Hematopoietic multipotent progenitor cell treated with erythropoietin and hydrocortisone succinate and interleukin-3 and kit ligand, for 17 days (in vitro differentiated cells): ENCODE results near the gene CDH8.

Source experiments
- DNase-seq: peaks from one replicate; pipeline ENCODE4 v3.0.0-alpha.2; 2015; ENCODE audit warnings: low spot score

CDH8 gene, protein sequence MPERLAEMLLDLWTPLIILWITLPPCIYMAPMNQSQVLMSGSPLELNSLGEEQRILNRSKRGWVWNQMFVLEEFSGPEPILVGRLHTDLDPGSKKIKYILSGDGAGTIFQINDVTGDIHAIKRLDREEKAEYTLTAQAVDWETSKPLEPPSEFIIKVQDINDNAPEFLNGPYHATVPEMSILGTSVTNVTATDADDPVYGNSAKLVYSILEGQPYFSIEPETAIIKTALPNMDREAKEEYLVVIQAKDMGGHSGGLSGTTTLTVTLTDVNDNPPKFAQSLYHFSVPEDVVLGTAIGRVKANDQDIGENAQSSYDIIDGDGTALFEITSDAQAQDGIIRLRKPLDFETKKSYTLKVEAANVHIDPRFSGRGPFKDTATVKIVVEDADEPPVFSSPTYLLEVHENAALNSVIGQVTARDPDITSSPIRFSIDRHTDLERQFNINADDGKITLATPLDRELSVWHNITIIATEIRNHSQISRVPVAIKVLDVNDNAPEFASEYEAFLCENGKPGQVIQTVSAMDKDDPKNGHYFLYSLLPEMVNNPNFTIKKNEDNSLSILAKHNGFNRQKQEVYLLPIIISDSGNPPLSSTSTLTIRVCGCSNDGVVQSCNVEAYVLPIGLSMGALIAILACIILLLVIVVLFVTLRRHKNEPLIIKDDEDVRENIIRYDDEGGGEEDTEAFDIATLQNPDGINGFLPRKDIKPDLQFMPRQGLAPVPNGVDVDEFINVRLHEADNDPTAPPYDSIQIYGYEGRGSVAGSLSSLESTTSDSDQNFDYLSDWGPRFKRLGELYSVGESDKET

DNA sequence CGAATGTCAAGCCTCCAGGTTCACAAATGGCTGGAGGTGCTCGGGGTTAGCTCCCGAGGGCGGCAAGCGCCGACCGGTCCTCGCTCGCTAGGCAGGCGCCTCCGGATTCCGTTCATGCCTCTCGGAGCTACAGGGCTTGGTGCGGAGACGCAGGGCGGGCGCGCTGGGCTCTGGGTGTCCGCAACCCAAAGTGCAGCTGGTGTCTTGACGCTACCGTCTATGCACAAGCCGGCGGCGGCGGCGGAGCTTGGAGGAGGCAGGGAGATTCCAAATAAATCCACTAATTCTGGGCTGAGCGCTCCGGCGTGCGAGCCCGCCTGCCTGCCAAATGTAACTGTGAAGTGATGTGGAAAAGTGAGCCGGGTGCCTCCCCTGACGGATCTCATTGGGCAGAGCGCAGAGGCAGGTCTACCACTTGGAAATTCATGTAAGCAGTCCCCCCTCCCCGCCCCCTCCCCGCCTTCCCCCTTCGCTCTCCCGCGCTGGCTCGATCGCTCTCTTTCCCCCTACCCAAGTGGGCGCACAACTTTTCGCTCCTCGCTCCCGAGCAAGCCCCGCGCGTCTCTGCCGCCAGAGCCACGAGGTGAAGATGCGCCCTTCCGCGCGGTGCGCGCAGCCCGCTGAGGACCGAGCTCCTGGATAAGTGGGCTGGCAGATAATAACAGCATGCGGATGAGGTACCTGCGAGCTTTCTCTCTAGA, at the start of gene CDH8:
Gene CDH8, minus strand, starts transcription at position 338 of the 701 bp plus-strand sequence. CDS start 15,035 bp downstream, outside the sequence.
- DNase-seq, result no peak

DNA sequence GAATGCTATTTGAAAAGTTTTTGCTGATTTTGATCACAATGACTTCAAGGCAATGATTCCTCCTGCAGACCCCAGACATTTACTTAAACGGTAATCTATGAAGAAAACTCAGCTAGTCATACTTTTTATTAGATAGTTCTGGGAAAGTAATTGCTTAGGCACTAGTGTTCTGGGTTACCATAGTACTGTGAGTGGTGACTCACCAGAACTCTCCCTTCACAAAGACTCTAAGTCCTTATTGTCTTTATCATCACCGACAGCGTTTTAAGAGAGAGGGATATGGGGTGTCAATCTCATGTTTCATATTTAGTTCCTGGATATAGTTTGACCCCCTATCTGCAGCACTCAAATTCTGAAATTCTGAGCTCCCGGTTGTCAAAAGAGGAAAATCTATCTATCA, 43.0 kb upstream of the CDH8 start:
- no peak for DNase-seq

DNA sequence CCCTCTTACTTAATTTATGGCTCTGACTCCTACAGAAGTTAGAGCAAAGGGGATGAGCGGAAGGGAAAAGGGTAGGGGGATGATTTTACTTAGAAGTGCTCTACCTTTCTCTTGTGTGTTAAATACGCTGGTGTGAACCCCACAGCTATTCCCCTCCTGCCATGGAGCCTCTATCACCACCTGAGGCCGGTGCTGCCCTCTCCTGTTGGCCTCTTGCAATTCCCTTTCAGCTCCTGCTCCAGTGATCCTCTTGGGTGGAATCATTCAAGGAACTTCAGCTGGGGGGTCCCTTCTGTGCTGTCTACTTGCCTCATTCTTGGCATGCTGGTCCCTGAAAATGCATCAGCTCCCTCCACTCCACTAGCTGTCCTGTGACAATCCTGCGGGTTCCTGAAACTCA, 41.8 kb upstream of the CDH8 start:
- DNase-seq, result no peak

DNA sequence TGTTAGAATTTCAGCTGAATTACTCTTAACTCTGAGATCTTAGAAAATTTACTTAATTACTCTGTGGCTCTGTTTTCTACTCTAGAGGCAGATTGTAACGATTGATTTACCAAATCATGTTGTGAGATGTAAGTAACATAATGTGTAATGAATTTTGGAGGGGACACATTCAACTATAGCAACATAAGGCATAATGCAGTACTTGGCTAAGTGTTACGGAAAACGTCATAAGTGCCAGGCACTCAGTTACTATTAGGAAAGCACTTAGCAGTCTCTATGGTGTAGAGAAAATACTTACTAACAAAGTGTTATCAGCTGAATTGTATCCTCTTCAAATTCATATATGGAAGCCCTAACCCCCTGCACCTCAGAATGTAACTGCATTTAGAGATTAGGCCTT, 40.6 kb upstream of the CDH8 start:
- DNase-seq, result no peak

DNA sequence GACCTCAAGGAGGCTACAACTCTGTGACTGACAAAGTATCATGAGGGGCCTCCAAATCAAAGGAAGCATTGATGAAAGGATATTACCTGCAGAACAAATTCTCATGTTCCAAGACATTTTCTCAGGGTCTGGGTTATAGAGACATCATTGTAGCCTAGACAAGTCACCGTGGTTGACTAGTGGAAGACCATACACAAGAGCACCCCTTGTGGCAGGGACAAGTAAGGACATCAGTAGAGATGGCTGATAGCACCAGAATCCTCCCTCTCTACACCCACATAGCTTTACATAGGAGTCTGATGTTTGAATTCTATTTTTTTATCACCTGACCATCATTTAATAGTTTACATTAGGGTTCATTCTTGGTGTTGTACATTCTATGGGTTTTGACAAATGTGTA, 32.5 kb upstream of the CDH8 start:
- no peak for DNase-seq

DNA sequence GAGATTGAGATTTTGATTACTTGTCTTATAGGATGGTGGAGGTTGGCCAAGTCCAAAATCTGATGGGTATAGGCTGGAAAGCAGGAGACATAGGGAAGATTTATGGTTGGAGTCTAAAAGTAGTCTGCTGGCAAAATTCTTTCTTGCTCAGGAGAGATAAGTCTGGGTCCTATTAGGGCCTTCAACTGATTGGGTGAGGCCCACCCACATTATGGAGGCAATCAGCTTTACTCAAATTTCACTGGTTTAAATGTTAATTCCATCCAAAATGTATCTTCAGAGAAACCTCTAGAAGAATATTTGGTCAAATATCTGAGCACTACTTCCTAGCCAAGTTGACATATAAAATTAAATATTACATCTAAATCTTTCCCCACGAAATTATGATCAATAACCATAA, 31.7 kb upstream of the CDH8 start:
- DNase-seq, result no peak

DNA sequence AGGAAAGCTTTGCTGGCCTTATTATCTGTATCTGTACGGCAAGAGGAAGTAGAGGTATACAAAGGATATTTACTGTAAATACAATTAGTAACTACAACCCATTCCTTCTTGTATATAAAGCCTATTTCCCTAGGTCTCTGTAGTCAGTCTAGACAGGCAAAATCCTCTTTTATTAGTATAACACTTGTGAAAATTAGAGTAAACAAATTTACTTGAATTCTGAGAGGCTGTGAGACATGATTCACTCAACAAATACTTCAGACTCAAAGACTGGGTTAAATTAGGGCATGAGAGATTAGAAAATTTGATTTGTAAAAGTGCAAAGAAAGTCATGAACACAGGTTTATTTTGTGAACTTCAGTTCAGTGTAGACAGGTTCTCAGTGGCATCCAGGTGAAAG, 30.9 kb upstream of the CDH8 start:
- DNase-seq, result no peak

DNA sequence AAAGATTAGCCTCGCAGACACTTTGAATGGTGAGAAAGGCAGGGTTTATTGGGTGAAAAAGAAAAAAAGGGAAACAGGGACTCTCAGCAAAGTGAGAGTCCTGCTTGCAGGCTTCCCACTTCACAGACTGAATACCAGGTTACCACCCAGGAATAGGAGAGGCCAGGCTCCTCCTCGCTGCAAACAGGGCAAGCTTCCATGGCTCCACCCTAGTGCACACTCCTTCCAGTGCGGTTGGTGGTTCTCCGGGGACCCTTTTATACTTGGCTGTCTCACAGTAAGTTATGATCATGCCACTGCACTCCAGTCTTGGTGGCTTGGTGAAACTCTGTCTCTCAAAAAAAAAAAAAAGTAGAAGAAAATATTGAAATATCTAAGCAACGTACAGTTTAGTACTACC, 30.5 kb upstream of the CDH8 start:
- DNase-seq, result no peak

DNA sequence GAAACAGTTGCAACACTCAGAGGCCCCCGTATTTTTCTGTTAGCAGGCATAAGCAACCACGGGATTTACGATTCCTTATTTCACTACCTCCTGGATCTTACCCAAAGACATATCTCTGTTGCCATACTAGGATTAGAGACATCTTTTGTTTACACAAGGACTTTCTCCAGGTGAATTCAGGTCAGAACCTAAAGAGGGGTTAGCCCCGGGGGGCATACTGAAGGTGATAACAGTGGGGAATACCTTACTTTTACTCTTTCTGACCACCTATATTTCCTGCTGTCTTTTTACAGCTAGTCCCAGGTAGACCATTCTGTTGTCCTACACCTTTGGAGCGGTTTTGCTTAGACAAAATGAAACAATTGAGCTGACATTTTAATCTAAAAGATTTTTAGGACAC, 27.9 kb upstream of the CDH8 start:
- DNase-seq, result no peak

DNA sequence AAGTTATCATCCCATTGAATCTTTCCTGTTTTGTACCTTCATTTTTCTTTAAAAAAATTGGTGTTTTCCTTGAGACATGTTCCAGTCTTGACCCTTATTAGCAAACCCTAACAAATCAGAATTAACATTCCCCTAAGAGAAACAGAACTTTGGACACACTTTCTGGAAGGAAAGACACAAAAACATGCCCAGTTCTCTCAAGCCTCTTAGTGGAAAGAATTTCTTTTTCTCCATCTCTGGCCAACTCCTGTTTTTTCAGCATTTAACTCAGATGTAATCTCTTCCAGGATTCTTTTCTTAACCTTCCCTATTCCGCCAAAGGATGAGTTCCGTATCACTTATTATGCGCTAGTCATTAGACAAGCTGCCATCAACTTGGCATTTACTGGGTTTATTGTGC, 23.9 kb upstream of the CDH8 start:
- DNase-seq, result no peak

DNA sequence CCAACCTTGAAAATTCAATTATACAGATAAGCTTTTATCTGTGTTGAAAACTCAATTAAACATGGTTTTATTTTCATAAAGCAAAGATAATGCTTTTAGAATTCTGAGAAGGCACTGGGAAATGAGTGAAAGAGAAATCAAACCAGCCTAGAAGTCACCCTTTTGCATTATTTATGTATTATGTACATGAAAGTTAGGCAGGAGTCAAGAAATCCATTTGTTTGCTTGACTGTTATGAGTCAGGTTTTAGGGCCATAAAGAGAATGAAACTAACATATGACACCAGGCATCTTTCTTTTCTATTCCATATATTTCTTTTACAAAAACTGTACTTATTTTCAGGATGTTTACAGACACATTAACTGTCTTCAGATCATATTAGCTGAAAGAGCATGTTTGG, 23.3 kb upstream of the CDH8 start:
- DNase-seq, result no peak

DNA sequence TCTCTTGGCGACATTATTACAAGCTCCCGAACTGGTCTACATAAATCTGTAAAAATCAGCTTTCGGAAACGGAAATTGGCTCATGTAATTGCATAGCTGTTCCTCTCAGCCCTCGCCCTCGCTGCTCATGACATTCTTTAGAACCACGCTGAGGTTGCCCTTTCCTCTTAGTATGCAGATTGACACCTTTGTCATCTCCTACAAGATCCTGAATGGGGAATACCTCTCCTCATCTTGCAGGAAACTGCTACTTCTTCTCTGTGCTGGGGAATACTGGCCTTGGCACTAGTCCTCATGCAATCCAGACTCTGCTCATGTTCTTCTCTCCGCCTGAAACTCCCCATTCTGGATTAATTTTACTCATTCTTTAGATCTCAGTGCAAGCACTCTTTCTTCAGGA, 22.2 kb upstream of the CDH8 start:
- no peak for DNase-seq

DNA sequence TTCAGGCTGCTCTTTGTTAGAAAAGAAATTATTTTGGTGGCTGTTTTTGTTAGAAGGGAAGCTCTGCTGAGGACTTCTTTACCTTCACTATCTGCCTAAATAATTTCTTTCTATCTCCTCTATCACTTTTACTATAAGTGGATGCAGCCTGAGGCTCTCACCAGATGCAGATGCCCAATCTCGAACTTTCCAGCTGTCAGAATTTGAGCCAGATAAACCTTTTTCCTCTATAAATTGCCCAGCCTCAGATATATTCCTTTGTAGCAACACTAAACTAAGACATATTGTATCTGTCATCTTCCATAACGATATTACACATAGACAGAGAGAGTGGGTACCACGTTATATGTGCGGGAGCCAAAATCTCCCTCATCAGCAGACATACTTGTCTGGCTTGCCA, 15.7 kb upstream of the CDH8 start:
- DNase-seq, result no peak

DNA sequence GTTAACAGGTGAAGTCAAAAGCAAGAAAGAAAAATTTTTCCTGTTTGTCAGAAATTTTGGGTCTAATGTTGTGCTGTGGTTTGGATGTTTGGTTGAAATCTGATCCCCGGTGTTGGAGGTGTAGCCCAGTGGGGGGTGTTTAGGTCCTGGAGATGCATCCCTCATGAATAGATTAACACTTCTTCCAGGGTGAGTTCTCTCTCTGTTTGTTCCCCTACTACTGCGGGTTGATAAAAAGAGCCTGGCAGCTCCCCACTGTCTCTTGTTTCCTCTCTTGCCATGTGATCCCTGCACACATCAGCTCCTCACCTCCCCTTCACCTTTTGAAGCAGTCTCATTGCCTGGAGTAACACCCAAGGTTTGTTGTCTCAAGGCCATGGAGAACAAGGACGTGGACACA, 14.6 kb upstream of the CDH8 start:
- DNase-seq, result no peak

DNA sequence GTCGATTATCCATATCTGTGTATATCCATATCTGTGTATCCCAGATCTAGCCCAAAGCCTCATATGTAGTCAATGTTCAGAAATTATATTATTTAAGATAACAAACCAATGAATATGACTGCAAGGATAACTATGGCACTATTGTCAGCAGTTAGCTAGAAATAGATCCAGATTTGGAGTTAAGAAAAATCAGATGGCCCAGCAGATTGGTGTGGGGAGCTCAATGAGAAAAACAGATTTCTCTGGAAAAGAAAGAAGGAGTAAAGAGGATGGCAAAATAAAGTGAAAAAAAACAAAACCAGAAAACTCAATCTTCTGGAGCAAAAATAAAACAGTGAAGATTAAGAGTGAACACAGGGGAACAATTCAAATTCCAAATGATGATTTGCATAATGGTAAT, 10.6 kb upstream of the CDH8 start:
- DNase-seq, result no peak

DNA sequence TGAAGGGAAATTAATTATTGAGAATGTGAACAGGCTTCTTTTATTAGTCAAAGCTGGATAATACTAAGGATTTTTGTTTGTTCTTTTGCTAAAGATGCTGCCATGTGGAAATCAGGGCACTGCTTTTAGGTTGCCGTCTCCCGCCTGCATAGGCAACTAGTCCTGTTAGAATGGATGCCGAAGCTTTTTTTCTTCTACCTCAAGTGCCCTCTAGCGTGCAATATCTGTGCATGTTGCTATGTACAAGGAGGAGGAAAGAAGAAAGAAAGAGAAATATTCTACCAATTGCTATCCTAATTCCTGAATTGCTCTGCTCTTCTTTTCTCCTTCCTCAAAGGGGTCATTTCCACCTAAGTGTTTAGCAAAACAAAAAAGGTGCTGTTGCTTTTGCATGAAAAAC, 5.2 kb upstream of the CDH8 start:
- DNase-seq, result no peak

DNA sequence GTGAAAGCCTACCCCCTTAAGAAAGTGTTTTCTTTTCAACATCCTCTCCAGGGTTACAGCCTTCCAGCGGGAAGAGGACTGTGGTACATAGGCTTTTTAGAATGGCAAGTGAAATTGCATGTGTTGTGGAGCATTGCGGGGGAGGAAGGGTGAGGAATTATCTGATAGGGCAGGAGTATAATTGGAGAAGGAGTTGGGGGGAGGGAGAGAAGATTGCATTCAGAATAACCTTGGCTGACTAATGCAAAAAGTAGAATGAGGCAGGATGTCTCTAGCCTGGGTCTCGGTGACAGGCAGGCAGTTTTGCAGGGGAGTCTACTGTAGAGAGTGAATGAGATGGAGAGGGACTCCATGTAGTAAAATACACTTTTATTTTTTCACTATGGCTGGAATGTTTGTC, 2.4 kb upstream of the CDH8 start:
- DNase-seq, result no peak

DNA sequence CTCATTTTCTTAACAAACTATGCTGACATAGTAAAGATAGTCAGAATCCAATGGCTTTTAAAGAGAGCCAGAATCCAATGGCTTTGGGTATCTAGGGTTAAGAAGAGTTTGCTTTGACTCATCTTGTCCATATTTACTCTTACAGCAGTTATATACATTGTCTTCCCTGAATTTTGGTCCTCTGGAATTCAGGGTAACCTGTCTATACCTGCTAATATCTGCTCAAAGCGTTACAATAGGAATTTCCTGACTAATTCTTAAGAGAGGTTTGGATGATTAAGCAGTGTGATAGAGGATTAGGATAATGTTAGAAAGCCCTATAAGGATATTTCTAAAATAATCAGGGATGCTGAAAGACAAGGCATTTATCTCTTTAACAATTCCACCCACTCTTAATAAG, 2.0 kb upstream of the CDH8 start:
- DNase-seq, result no peak

DNA sequence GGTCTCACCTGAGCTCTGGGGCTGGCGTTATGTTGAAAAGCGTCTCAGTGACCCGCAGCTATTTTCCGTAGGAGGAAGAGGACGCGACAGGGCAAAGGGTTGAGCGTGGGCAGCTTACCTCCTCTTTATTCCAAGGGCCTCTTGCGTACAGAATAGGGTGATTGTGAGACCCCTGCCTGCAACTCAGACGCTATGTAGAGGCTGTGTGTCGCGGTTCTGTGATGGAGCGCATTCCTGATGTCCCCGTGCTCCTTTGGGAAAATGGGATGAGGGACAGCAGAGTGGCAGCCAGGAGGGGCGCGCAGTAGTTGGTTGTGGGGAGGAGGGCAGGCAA, 531 bp upstream of the CDH8 start:
- DNase-seq, result no peak

DNA sequence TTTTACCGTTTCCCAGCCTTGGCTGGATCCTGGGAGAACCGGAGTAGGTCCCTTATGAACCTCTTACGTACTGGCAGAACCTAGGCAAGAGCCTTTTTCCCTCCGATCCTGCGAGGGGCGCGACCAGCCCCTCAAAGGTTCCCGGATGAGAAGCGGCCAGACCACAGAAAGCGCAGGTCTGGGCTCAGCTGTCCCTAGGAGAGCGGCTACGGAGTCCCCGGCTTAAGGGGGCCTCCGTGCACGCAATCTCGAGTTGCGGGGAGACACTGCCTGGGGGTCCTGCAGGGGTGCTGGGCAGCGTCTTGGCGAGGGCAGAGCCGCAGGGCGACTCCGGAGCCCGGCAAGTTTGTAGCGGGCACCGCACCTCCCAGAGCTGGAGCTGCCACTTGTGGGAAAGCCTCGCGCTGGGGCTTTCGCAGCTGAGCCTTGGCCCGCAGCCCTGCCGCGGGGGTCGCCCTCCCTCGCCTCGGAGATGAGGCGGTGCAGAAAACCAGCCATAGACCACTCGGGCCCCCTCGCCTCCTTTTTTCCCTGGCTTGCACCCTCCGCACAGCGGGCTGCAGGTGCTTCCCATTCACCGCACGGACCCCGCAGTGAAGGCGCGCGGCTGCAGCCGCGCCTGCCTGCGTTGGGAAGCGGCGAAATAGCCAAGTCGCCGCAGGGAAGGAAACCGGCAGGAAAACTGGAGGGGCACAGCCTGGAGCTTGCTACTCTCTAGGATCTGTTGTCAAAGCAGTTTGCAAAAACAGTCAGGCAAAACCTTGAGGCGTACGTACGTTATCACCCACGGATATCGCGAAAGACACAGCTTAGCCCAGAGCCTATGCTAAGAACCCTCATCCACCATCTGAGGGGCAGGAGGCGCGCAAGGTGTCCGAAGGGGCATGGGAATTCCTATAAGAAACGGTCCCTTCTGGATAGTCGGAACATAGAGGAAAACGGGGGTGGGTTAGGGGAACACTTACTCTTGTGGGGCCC, 834 bp downstream of the CDH8 start:
- no peak for DNase-seq

DNA sequence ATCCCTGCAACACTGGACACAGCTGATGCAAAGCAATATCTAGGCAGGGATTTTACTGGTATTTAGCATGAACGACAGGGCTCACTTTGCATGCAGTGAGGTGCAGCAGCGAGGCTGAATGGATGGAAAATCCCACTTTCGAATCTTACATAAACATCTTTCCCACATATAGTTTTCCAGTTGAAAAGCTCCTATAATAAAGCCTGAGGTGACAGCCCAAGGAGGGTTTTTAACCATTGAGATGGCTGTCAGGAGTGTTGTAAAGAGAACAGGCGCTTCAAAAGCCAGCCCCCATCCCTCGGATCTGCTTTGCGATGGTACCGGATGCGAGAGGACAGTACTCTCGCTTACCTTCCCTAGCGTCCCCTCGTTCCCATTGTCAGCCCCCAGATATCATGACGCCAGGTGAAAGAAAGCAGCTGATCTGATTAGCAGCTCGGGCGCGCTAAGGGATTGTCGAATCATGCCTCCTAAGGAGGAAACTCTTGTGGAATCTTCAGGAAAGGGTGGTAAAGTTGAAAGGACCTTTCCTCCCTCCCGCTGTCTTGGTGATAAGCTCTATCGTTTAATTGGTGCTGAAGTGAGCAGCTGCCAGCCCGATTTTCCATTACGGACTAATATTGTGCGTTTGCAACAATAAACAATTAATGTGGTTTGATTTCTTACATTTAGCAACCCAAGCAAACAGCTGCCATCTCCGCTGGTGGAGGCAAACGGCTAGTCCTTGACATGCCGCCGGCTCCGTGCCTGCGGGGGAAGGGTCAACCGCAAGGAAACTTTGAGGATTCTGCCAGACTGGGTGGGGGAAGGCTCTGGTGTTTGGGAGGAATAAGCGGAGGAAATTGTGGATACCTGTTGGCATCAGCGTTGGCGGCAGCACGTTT, 1.8 kb downstream of the CDH8 start:
- DNase-seq, result no peak
